NT2/D1 (cell line): ENCODE measurements around the gene CLCN5.

Source experiments
- DNase-seq: peaks from one replicate; pipeline ENCODE4 v3.0.0-alpha.2; 2011; ENCODE audit warnings: low read depth, low spot score
- H3K27me3 ChIP-seq: 2 replicates; pipeline ENCODE4 v1.6.0; 2011; ENCODE audit warnings: mild to moderate bottlenecking; ENCODE audit not compliant: insufficient read length, insufficient read depth
- H3K36me3 ChIP-seq: 2 replicates; pipeline ENCODE4 v1.6.1; 2011; ENCODE audit warnings: mild to moderate bottlenecking, low read length, mixed read lengths; ENCODE audit not compliant: insufficient read depth, insufficient read length
- H3K4me1 ChIP-seq: 2 replicates; pipeline ENCODE4 v1.5.1; 2011; ENCODE audit not compliant: insufficient read depth, insufficient read length
- H3K4me3 ChIP-seq: 2 replicates; pipeline ENCODE4 v1.5.1; 2011; ENCODE audit warnings: low read depth; ENCODE audit not compliant: insufficient read length
- H3K9ac ChIP-seq: 2 replicates; pipeline ENCODE4 v1.6.0; 2011; ENCODE audit warnings: low read depth; ENCODE audit not compliant: insufficient read length
- H3K9me3 ChIP-seq: 2 replicates; pipeline ENCODE4 v1.5.1; 2011; ENCODE audit warnings: mild to moderate bottlenecking, low read length; ENCODE audit not compliant: insufficient read depth
- SUZ12 ChIP-seq: IDR thresholded peaks from 2 replicates; pipeline ENCODE4 v1.6.1; 2011; ENCODE audit not compliant: insufficient read length, insufficient read depth; ENCODE audit errors: extremely low read depth
- YY1 ChIP-seq: IDR thresholded peaks from 2 replicates; pipeline ENCODE4 v1.6.1; 2011; ENCODE audit not compliant: insufficient read length, insufficient read depth
- ZNF274 ChIP-seq: IDR thresholded peaks from 2 replicates; pipeline ENCODE4 v1.6.1; 2011; ENCODE audit warnings: mild to moderate bottlenecking, low read depth, low read length

The CLCN5 gene

GRCh38 chrX:49986058-49986457 is 63.7 kb downstream of the CLCN5 start:
- H3K4me1 ChIP-seq: no peaks in the 10 kb centered on the region
- no peak overlapping the region for H3K4me3 ChIP-seq
- H3K36me3 ChIP-seq: no peaks in the 10 kb centered on the region
- H3K27me3 ChIP-seq: no peaks in the 10 kb centered on the region
- no peaks in the 10 kb centered on the region for H3K9me3 ChIP-seq
- no peak for TF ChIP-seq SUZ12
- no peak for TF ChIP-seq ZNF274
- no peak for TF ChIP-seq YY1
- no peak for DNase-seq
- no peak overlapping the region for H3K9ac ChIP-seq

- Histone ChIP-seq H3K4me3 (no peak overlapping the region), H3K36me3 (no peaks in the 10 kb centered on the region), H3K9me3 (no peaks in the 10 kb centered on the region), H3K9ac (no peak overlapping the region), H3K27me3 (no peaks in the 10 kb centered on the region), H3K4me1 (no peaks in the 10 kb centered on the region)
- no peak for DNase-seq
- TF ChIP-seq SUZ12 (no peak), ZNF274 (no peak)
Measured at GRCh38 chrX:49987651-49988050, 65.3 kb downstream of the CLCN5 start.

GRCh38 chrX:49988143-49988542 is 65.7 kb downstream of the CLCN5 start:
- H3K9me3 ChIP-seq: no peaks in the 10 kb centered on the region
- H3K27me3 ChIP-seq: no peaks in the 10 kb centered on the region
- TF ChIP-seq SUZ12: no peak
- no peak for TF ChIP-seq YY1
- no peak for TF ChIP-seq ZNF274
- H3K4me3 ChIP-seq: no peak overlapping the region
- no peak overlapping the region for H3K9ac ChIP-seq
- DNase-seq: no peak
- H3K36me3 ChIP-seq: no peaks in the 10 kb centered on the region
- no peaks in the 10 kb centered on the region for H3K4me1 ChIP-seq

- no peaks in the 10 kb centered on the region for H3K9me3 ChIP-seq
- no peak overlapping the region for H3K9ac ChIP-seq
- no peaks in the 10 kb centered on the region for H3K4me1 ChIP-seq
- TF ChIP-seq YY1: no peak
- no peak for TF ChIP-seq SUZ12
- TF ChIP-seq ZNF274: no peak
- no peaks in the 10 kb centered on the region for H3K36me3 ChIP-seq
- no peaks in the 10 kb centered on the region for H3K27me3 ChIP-seq
- no peak for DNase-seq
- no peak overlapping the region for H3K4me3 ChIP-seq
Measured at GRCh38 chrX:49991758-49992157, 69.4 kb downstream of the CLCN5 start.

- H3K27me3 ChIP-seq: no peaks in the 10 kb centered on the region
- no peaks in the 10 kb centered on the region for H3K9me3 ChIP-seq
- no peak overlapping the region for H3K9ac ChIP-seq
- no peak for TF ChIP-seq SUZ12
- no peak for TF ChIP-seq YY1
- no peak for TF ChIP-seq ZNF274
- no peak overlapping the region for H3K4me3 ChIP-seq
- no peaks in the 10 kb centered on the region for H3K4me1 ChIP-seq
- DNase-seq: no peak
- H3K36me3 ChIP-seq: no peaks in the 10 kb centered on the region
Measured at GRCh38 chrX:49992853-49993252, 70.5 kb downstream of the CLCN5 start.

- no peak overlapping the region for H3K4me3 ChIP-seq
- no peak for TF ChIP-seq YY1
- TF ChIP-seq ZNF274: no peak
- no peak for TF ChIP-seq SUZ12
- no peaks in the 10 kb centered on the region for H3K27me3 ChIP-seq
- H3K36me3 ChIP-seq: no peaks in the 10 kb centered on the region
- no peak overlapping the region for H3K9ac ChIP-seq
- H3K9me3 ChIP-seq: no peaks in the 10 kb centered on the region
- DNase-seq: no peak
- H3K4me1 ChIP-seq: no peaks in the 10 kb centered on the region
Measured at GRCh38 chrX:49993661-49994060, 71.3 kb downstream of the CLCN5 start.

GRCh38 chrX:49995107-49995731 is 72.8 kb downstream of the CLCN5 start:
- no peaks in the 10 kb centered on the region for H3K4me1 ChIP-seq
- no peaks in the 10 kb centered on the region for H3K36me3 ChIP-seq
- H3K27me3 ChIP-seq: no peaks in the 10 kb centered on the region
- DNase-seq: peak; percentile 25
- no peak for TF ChIP-seq SUZ12
- no peak for TF ChIP-seq YY1
- TF ChIP-seq ZNF274: no peak
- no peak overlapping the region for H3K9ac ChIP-seq
- no peaks in the 10 kb centered on the region for H3K9me3 ChIP-seq
- no peak overlapping the region for H3K4me3 ChIP-seq

- no peaks in the 10 kb centered on the region for H3K27me3 ChIP-seq
- H3K9me3 ChIP-seq: no peaks in the 10 kb centered on the region
- no peaks in the 10 kb centered on the region for H3K4me1 ChIP-seq
- no peaks in the 10 kb centered on the region for H3K36me3 ChIP-seq
- DNase-seq: no peak
- H3K4me3 ChIP-seq: no peak overlapping the region
- no peak for TF ChIP-seq SUZ12
- no peak overlapping the region for H3K9ac ChIP-seq
Measured at GRCh38 chrX:49995795-49996455, 73.5 kb downstream of the CLCN5 start.
